Aorta (tissue), 5 donors: Measurements from ENCODE around the gene CRISP2. TPM values are rescaled to one million over a fixed set of nuclear protein-coding genes. Genes with fewer than 3 reads are reported as not detected.

Experiments
- ATAC-seq: fragments of 200-7000 bp; cut with Tn5 transposase; one replicate; pipeline ENCODE4 v1.9.1; 2022; ENCODE audit warnings: moderate library complexity; ENCODE audit not compliant: low FRiP score
- DNase-seq, 2 donors: peaks; one replicate each; pipeline ENCODE4 v3.0.0-alpha.2; 2020
- H3K27ac ChIP-seq, 2 donors: one replicate each; pipeline ENCODE4 v1.5.1; 2013; ENCODE audit warnings: low read length in 2 of 2, mild to moderate bottlenecking in 2 of 2, moderate library complexity in 2 of 2, control low read depth in 1 of 2, inconsistent platforms in 1 of 2, low read depth in 1 of 2
- H3K27me3 ChIP-seq, 2 donors: one replicate each; pipeline ENCODE4 v1.6.1; 2013; ENCODE audit warnings: control low read depth in 1 of 2, low read length in 1 of 2, mild to moderate bottlenecking in 1 of 2, moderate library complexity in 1 of 2; ENCODE audit not compliant: insufficient read depth in 2 of 2, control insufficient read depth in 1 of 2
- H3K36me3 ChIP-seq, 2 donors: one replicate each; pipeline ENCODE4 v1.6.1; 2013; ENCODE audit warnings: control low read depth in 1 of 2, low read length in 1 of 2, mild to moderate bottlenecking in 1 of 2; ENCODE audit not compliant: insufficient read depth in 2 of 2, control insufficient read depth in 1 of 2
- H3K4me1 ChIP-seq, 2 donors: one replicate each; pipeline ENCODE4 v1.6.1; 2013; ENCODE audit warnings: low read length in 2 of 2, control low read depth in 1 of 2, mild to moderate bottlenecking in 1 of 2, moderate library complexity in 1 of 2; ENCODE audit not compliant: insufficient read depth in 2 of 2, control insufficient read depth in 1 of 2
- H3K4me3 ChIP-seq, 2 donors: one replicate each; pipeline ENCODE4 v1.5.1; 2013; ENCODE audit warnings: low read length in 2 of 2, control low read depth in 1 of 2, mild to moderate bottlenecking in 1 of 2
- H3K9me3 ChIP-seq: one replicate; pipeline ENCODE4 v1.6.1; 2013; ENCODE audit warnings: mild to moderate bottlenecking, low read length; ENCODE audit not compliant: control insufficient read depth
- WGBS, 2 donors: extraction: QIAGEN DNeasy Blood & Tissue Kit; methylation state at CpG; one replicate each; pipeline ENCODE4 v1.1.7; 2013; 5-methylcytosine and 5-hydroxymethylcytosine counted together
- intact Hi-C, 2 donors: fragments of 100-400 bp; cut with DNase I; formaldehyde crosslinking; loops; one replicate each; pipeline versions ENCODE4 v1.14.2 to v1.15.0; 2022
- polyA plus RNA-seq, 2 donors: library from polyadenylated mRNA; stranded (reverse); fragments of 200-250 nt; gene quantifications; one replicate each; pipeline ENCODE4 v1.2.3, GENCODE V29; 2013
- total RNA-seq, 2 donors: library from RNA; stranded (reverse); fragmentation: NEBNext Ultra II Directional; extraction: Animal tissue kit (Norgen Biotek cat#: 25700); gene quantifications; one replicate each; pipeline ENCODE4 v1.2.1, GENCODE V29; 2021
- donor health status: healthy with polysubstance abuse.
- donor health status: Bipolar disorder and iron deficiency.
- donor health status: DM: no; HTN: no; CAD: no.
- donor health status: DM: no; HTN: no; CAD: no.
- donor health status: DM: yes; HTN: yes; CAD: no.

Gene CRISP2
- total and polyA plus RNA-seq, 4 donors, result not detected

GRCh38 chr6:49648036-49648435, 65.3 kb downstream of the CRISP2 start:
- H3K36me3 ChIP-seq, result no peaks in the 10 kb centered on the region
- H3K27me3 ChIP-seq, result no peaks in the 10 kb centered on the region
- no peak overlapping the region for H3K4me3 ChIP-seq
- ATAC-seq (no peak), DNase-seq (no peak)
- no peak overlapping the region for H3K27ac ChIP-seq
- intact Hi-C loops, result no loop called here
- no peaks in the 10 kb centered on the region for H3K4me1 ChIP-seq
- H3K9me3 ChIP-seq, result no peaks in the 10 kb centered on the region

- intact Hi-C loops, result no loop called here
- Histone ChIP-seq H3K27ac (no peak overlapping the region), H3K36me3 (no peaks in the 10 kb centered on the region), H3K4me3 (no peak overlapping the region), H3K4me1 (no peaks in the 10 kb centered on the region), H3K27me3 (no peaks in the 10 kb centered on the region), H3K9me3 (no peaks in the 10 kb centered on the region)
- DNase-seq, result no peak
- no peak for ATAC-seq
- WGBS, 2 donors, result 86 to 90% methylated on average over 2 of the region's 2 CpGs
Measured at GRCh38 chr6:49647476-49647875, 65.9 kb downstream of the CRISP2 start.

GRCh38 chr6:49646942-49647341, 66.4 kb downstream of the CRISP2 start:
- H3K4me1 ChIP-seq, result no peaks in the 10 kb centered on the region
- H3K27ac ChIP-seq, result no peak overlapping the region
- no peaks in the 10 kb centered on the region for H3K36me3 ChIP-seq
- no peaks in the 10 kb centered on the region for H3K27me3 ChIP-seq
- intact Hi-C loops, result no loop called here
- H3K4me3 ChIP-seq, result no peak overlapping the region
- 73 to 84% methylated on average over 4 of the region's 4 CpGs for WGBS, 2 donors
- ATAC-seq (no peak), DNase-seq (no peak)
- no peaks in the 10 kb centered on the region for H3K9me3 ChIP-seq

GRCh38 chr6:49646130-49646824, 67.1 kb downstream of the CRISP2 start:
- H3K9me3 ChIP-seq, result no peaks in the 10 kb centered on the region
- no peak overlapping the region for H3K27ac ChIP-seq
- H3K4me3 ChIP-seq, result no peak overlapping the region
- H3K4me1 ChIP-seq, result no peaks in the 10 kb centered on the region
- no peak for ATAC-seq
- H3K36me3 ChIP-seq, result no peaks in the 10 kb centered on the region
- no peak for DNase-seq
- WGBS, 2 donors, result 88 to 89% methylated on average over 3 of the region's 3 CpGs
- intact Hi-C loops, result no loop called here
- H3K27me3 ChIP-seq, result no peaks in the 10 kb centered on the region

GRCh38 chr6:49645139-49645538, 68.2 kb downstream of the CRISP2 start:
- intact Hi-C loops, result no loop called here
- no peaks in the 10 kb centered on the region for H3K36me3 ChIP-seq
- WGBS, 2 donors, result 69 to 73% methylated on average over 3 of the region's 3 CpGs
- H3K27ac ChIP-seq, result no peak overlapping the region
- H3K27me3 ChIP-seq, result no peaks in the 10 kb centered on the region
- no peak overlapping the region for H3K4me3 ChIP-seq
- ATAC-seq, result no peak
- no peaks in the 10 kb centered on the region for H3K4me1 ChIP-seq
- no peaks in the 10 kb centered on the region for H3K9me3 ChIP-seq
- no peak for DNase-seq

Other genes with a start within 250 kb of the CRISP2 start
- gene GLYATL3, start 213.6 kb downstream of the CRISP2 start, total RNA-seq, result not detected
- not detected for gene GLYATL3, start 213.6 kb downstream of the CRISP2 start, polyA plus RNA-seq
- gene C6orf141, start 162.9 kb downstream of the CRISP2 start, total RNA-seq, result 1 to 10 TPM; 1.6 to 9.6 TPM
- not detected for gene C6orf141, start 162.9 kb downstream of the CRISP2 start, polyA plus RNA-seq
- not detected for gene RHAG, start 76.7 kb downstream of the CRISP2 start, total RNA-seq
- not detected for gene RHAG, start 76.7 kb downstream of the CRISP2 start, polyA plus RNA-seq
- not detected for gene CRISP3, start 30.8 kb upstream of the CRISP2 start, total RNA-seq
- gene CRISP3, start 30.8 kb upstream of the CRISP2 start, polyA plus RNA-seq, result under 1 TPM in 1 of 2 donors, not detected in 1; 0.05 TPM
- gene PGK2, start 73.7 kb upstream of the CRISP2 start, total RNA-seq, result not detected
- gene PGK2, start 73.7 kb upstream of the CRISP2 start, polyA plus RNA-seq, result not detected
- gene CRISP1, start 153.0 kb upstream of the CRISP2 start, total RNA-seq, result not detected
- not detected for gene CRISP1, start 153.0 kb upstream of the CRISP2 start, polyA plus RNA-seq